ENCODE results near the gene WARS2. TPM values are rescaled to one million over a fixed set of nuclear protein-coding genes. Genes with fewer than 3 reads are reported as not detected.

The WARS2 gene
- total and polyA plus RNA-seq, 3 experiments from 2014 or later = 15.5 to 19.4 (median 18.1) TPM

DNA sequence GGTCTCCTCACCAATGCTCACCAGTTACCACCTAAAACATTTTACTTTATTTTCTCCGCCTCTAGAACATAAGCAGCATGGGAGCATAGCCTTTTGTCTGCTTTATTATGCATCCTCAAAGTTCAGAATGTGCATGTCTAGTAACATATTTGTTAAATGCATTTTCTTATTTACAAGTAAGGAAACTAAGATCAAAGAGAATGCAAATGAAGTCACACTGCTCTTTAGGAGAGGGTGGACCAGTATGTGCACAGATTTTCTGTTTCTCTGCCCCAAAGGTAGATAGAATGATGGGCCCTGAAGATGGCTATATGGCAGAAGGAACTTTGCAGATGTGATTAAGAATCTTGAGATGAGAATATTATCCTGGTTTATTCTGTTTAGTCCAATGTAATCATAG, 9.7 kb upstream of the WARS2 start:
- ChIA-PET CTCF (no interaction called here), POLR2A (no interaction called here)
- Mint-ChIP-seq H3K27ac (peak overlapping the region in 1 of 8 donors; percentile 9), H3K27me3 (no peaks in the 10 kb centered on the region), H3K4me3 (no peak overlapping the region), H3K9me3 (peaks cover 0 to 5% (median 0%) of the 10 kb centered on the region in 5 donors), H3K36me3 (peaks cover 12 to 37% (median 14%) of the 10 kb centered on the region in 3 donors), H3K4me1 (peaks cover 9 to 20% (median 13%) of the 10 kb centered on the region in 3 donors)
- Histone ChIP-seq H3K27ac (ENCODE audit: low read depth, low read length) (no peak overlapping the region), H3K4me1 (ENCODE audit: insufficient read depth, low read length) (no peaks in the 10 kb centered on the region), H3K4me3 (ENCODE audit: low read length) (no peak overlapping the region), H3K36me3 (ENCODE audit: insufficient read depth, low read length) (no peaks in the 10 kb centered on the region), H3K27me3 (ENCODE audit: insufficient read depth, low read length, poor library complexity, severe bottlenecking) (no peaks in the 10 kb centered on the region), H3K9me3 (ENCODE audit: low read length) (no peaks in the 10 kb centered on the region)
- DNase-seq = no peak

DNA sequence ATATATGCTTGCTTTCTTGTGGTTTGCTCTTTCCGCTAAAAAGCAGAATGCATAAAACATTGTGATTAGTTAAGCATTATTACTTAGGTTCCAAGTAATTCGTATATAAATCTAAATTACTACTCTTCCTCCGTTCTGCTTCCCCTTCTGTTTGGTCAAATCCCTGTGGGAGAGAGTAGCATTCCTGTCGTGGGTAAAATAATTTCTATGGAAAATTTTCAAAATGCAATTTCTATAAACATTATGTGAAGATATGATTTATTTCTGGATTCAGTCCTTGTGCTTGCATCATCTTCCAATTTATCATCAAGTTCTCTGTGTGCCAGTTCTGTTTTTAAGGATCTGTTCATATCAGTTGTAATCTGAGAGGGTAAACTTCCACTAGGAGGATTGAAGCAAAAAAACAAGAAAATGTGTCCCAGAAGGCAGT, 7.2 kb upstream of the WARS2 start:
- H3K27me3 ChIP-seq (ENCODE audit: insufficient read depth, low read length, poor library complexity, severe bottlenecking) = no peaks in the 10 kb centered on the region
- no peaks in the 10 kb centered on the region for H3K36me3 ChIP-seq (ENCODE audit: insufficient read depth, low read length)
- CTCF ChIA-PET = no interaction called here
- Mint-ChIP-seq H3K4me1 (peaks cover 9 to 35% (median 14%) of the 10 kb centered on the region in 3 donors), H3K36me3 (peaks cover 4 to 30% (median 8%) of the 10 kb centered on the region in 3 donors), H3K27me3 (no peaks in the 10 kb centered on the region), H3K27ac (peak overlapping the region in 1 of 8 donors; percentile 35), H3K4me3 (no peak overlapping the region), H3K9me3 (no peaks in the 10 kb centered on the region)
- no peaks in the 10 kb centered on the region for H3K9me3 ChIP-seq (ENCODE audit: low read length)
- H3K27ac ChIP-seq (ENCODE audit: low read depth, low read length) = no peak overlapping the region
- H3K4me3 ChIP-seq (ENCODE audit: low read length) = no peak overlapping the region
- POLR2A ChIA-PET = no interaction called here
- DNase-seq = no peak
- H3K4me1 ChIP-seq (ENCODE audit: insufficient read depth, low read length) = no peaks in the 10 kb centered on the region

DNA sequence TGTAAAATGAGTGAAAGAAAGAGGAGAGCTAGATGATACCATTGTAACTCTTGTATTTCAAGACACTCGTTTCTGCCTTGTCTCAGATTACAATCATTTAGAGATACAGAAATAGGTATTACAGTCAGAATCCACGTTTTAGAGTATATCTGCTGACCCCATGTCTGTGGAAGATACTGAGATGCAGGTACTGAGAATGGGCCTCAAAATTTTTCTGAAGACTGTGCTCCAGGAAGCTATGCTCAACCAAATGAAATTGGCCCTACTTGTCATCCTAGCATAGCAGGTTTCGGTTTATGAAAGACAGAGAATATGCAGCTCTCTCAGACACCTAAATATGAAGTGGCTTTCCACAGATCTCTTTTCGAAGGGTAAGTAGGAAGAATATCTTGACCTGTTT, 6.0 kb upstream of the WARS2 start:
- CTCF ChIA-PET = interaction anchor here (1.4 kb wide), 1 partner anchor 12 kb away, joined by 3 read pairs; no protein-coding TSS in a partner anchor
- H3K9me3 ChIP-seq (ENCODE audit: low read length) = no peaks in the 10 kb centered on the region
- no peak overlapping the region for H3K4me3 ChIP-seq (ENCODE audit: low read length)
- H3K4me1 ChIP-seq (ENCODE audit: insufficient read depth, low read length) = no peaks in the 10 kb centered on the region
- Mint-ChIP-seq H3K27me3 (no peaks in the 10 kb centered on the region), H3K4me1 (peaks cover 16 to 47% (median 18%) of the 10 kb centered on the region in 3 donors), H3K4me3 (no peak overlapping the region), H3K9me3 (no peaks in the 10 kb centered on the region), H3K27ac (peak overlapping the region in 1 of 8 donors; percentile 7), H3K36me3 (peaks cover 4 to 28% (median 8%) of the 10 kb centered on the region in 3 donors)
- no peaks in the 10 kb centered on the region for H3K36me3 ChIP-seq (ENCODE audit: insufficient read depth, low read length)
- H3K27ac ChIP-seq (ENCODE audit: low read depth, low read length) = no peak overlapping the region
- no peak for DNase-seq
- POLR2A ChIA-PET = no interaction called here
- H3K27me3 ChIP-seq (ENCODE audit: insufficient read depth, low read length, poor library complexity, severe bottlenecking) = no peaks in the 10 kb centered on the region

DNA sequence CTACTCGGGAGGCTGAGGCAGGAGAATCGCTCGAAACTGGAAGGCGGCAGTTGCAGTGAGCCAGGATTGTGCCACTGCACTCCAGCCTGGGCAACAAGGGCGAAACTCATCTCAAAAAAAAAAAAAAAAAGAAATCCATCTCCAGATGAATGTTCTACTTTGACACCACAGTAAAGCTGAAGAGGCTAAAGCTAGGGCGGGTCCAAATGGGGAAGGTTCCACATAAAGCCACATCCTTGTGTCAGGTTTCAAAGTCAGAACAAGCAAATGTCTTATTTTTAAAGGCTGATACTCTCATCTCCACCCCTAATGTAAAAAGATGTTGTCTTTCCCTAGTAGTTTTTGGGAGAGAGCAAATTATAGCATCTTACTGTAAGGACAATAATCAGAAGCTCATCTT, 4.4 kb upstream of the WARS2 start:
- H3K4me3 ChIP-seq (ENCODE audit: low read length) = no peak overlapping the region
- Mint-ChIP-seq H3K4me1 (peaks cover 16 to 49% (median 21%) of the 10 kb centered on the region in 3 donors), H3K4me3 (no peak overlapping the region), H3K9me3 (no peaks in the 10 kb centered on the region), H3K27ac (peak overlapping the region in 2 of 8 donors; percentile 15 to 24), H3K27me3 (no peaks in the 10 kb centered on the region), H3K36me3 (peaks cover 0 to 21% (median 5%) of the 10 kb centered on the region in 3 donors)
- no peaks in the 10 kb centered on the region for H3K9me3 ChIP-seq (ENCODE audit: low read length)
- no peak for DNase-seq
- no peak overlapping the region for H3K27ac ChIP-seq (ENCODE audit: low read depth, low read length)
- H3K4me1 ChIP-seq (ENCODE audit: insufficient read depth, low read length) = peaks cover 8% of the 10 kb centered on the region
- no peaks in the 10 kb centered on the region for H3K27me3 ChIP-seq (ENCODE audit: insufficient read depth, low read length, poor library complexity, severe bottlenecking)
- no peaks in the 10 kb centered on the region for H3K36me3 ChIP-seq (ENCODE audit: insufficient read depth, low read length)
- POLR2A ChIA-PET = no interaction called here
- CTCF ChIA-PET = no interaction called here

DNA sequence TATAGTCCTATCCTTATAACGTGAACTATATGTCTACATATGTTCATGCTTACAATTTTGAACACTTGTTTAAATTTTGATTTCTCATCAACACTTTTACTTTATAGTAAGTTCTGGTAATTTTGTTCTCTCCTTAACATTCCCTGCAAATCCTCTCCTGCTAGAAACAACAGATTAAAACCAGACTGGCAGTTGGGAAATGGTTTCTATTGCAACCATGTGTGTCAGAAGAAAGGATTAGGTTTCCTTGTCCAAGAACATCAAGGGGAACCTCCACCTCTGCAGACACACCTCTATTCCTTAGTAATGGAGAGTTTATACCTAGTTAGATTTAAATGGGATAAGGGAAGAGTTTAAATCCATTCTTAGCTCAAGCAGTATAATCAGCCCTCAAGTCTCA, 3.3 kb upstream of the WARS2 start:
- peaks cover 19 to 49% (median 21%) of the 10 kb centered on the region in 3 donors for H3K4me1 Mint-ChIP-seq
- ChIA-PET POLR2A (no interaction called here), CTCF (no interaction called here)
- H3K27me3 Mint-ChIP-seq = no peaks in the 10 kb centered on the region
- no peak for DNase-seq
- peak overlapping the region in 1 of 8 donors; percentile 11 for H3K27ac Mint-ChIP-seq
- H3K27me3 ChIP-seq (ENCODE audit: insufficient read depth, low read length, poor library complexity, severe bottlenecking) = no peaks in the 10 kb centered on the region
- no peak overlapping the region for H3K4me3 ChIP-seq (ENCODE audit: low read length)
- peaks cover 14% of the 10 kb centered on the region for H3K4me1 ChIP-seq (ENCODE audit: insufficient read depth, low read length)
- no peaks in the 10 kb centered on the region for H3K9me3 Mint-ChIP-seq
- peaks cover 0 to 19% (median 5%) of the 10 kb centered on the region in 3 donors for H3K36me3 Mint-ChIP-seq
- no peak overlapping the region for H3K4me3 Mint-ChIP-seq
- no peaks in the 10 kb centered on the region for H3K9me3 ChIP-seq (ENCODE audit: low read length)
- H3K27ac ChIP-seq (ENCODE audit: low read depth, low read length) = no peak overlapping the region
- no peaks in the 10 kb centered on the region for H3K36me3 ChIP-seq (ENCODE audit: insufficient read depth, low read length)

DNA sequence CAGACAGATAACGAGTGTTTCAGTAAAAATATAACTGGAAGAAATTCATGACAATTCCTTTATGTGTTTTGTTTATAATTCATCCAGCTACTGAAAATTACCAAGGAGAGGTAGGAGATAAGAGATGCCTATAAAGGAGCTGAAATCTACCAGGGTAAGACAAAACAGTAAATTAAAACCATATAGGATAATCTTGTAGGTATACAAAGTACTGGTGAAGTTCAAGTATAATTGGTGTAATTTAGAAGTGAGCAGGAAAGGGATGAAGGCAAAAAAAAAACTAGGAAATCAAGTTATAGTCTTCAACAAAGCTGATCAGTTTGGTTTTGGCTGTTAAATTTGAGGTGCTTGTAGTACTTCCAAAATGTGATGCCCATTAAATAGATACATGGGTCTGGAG, 1.2 kb upstream of the WARS2 start:
- Mint-ChIP-seq H3K9me3 (no peaks in the 10 kb centered on the region), H3K36me3 (peaks cover 0 to 9% (median 5%) of the 10 kb centered on the region in 3 donors), H3K27ac (no peak overlapping the region), H3K4me1 (peaks cover 18 to 45% (median 20%) of the 10 kb centered on the region in 3 donors), H3K27me3 (no peaks in the 10 kb centered on the region), H3K4me3 (no peak overlapping the region)
- ChIA-PET POLR2A (interaction anchor here (0.6 kb wide), 1 partner anchor 18 kb away, joined by 3 read pairs; no protein-coding TSS in a partner anchor), CTCF (no interaction called here)
- Histone ChIP-seq H3K36me3 (ENCODE audit: insufficient read depth, low read length) (no peaks in the 10 kb centered on the region), H3K9me3 (ENCODE audit: low read length) (no peaks in the 10 kb centered on the region), H3K27me3 (ENCODE audit: insufficient read depth, low read length, poor library complexity, severe bottlenecking) (no peaks in the 10 kb centered on the region), H3K4me1 (ENCODE audit: insufficient read depth, low read length) (peaks cover 14% of the 10 kb centered on the region), H3K27ac (ENCODE audit: low read depth, low read length) (no peak overlapping the region), H3K4me3 (ENCODE audit: low read length) (no peak overlapping the region)
- DNase-seq = no peak

DNA sequence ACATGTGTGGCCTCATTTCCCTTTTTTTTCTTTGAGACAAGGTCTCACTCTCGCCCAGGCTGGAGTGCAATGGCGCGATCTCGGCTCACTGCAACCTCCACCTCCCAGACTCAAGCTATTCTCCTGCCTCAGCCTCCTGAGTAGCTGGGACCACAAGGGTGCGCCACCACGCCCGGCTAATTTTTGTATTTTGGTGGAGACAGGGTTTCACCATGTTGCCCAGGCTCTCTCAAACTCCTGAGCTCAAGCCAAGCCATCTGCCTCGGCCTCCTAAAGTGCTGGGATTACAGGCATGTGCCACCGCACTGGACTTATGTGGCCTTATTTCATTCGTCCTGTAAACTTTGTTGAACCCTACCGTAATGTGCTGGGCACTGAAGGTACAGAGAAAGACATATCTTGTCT, 569 bp upstream of the WARS2 start:
- Mint-ChIP-seq H3K27me3 (no peaks in the 10 kb centered on the region), H3K9me3 (no peaks in the 10 kb centered on the region), H3K27ac (no peak overlapping the region), H3K4me3 (no peak overlapping the region), H3K36me3 (peaks cover 0 to 9% (median 5%) of the 10 kb centered on the region in 3 donors), H3K4me1 (peaks cover 18 to 45% (median 20%) of the 10 kb centered on the region in 3 donors)
- peak overlapping the region; percentile 78 for H3K4me3 ChIP-seq (ENCODE audit: low read length)
- DNase-seq = peak in 2 of 5 donors; percentile 5 to 57
- H3K36me3 ChIP-seq (ENCODE audit: insufficient read depth, low read length) = no peaks in the 10 kb centered on the region
- ChIA-PET CTCF (no interaction called here), POLR2A (interaction anchor here (0.6 kb wide), 2 partner anchors 18 to 1807 kb away, joined by 3 to 4 read pairs; no protein-coding TSS in a partner anchor)
- peaks cover 14% of the 10 kb centered on the region for H3K4me1 ChIP-seq (ENCODE audit: insufficient read depth, low read length)
- H3K27me3 ChIP-seq (ENCODE audit: insufficient read depth, low read length, poor library complexity, severe bottlenecking) = no peaks in the 10 kb centered on the region
- H3K9me3 ChIP-seq (ENCODE audit: low read length) = no peaks in the 10 kb centered on the region
- H3K27ac ChIP-seq (ENCODE audit: low read depth, low read length) = peak overlapping the region; percentile 100

DNA sequence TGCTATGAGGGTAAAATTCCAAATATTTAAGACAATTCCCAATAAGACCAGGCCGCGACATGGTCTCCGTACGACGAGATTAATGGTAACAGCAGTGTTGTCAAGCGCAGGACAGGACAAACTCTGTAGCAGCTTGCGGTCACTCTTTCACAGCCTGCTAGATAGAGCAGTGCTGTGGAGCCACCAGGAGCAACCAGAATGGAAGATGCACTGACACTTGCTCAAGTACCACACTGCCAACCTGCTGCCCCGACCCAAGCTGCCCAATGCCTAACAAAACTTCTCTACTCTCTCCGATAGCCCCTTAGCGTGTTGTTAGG, 636 bp downstream of the WARS2 start:
- Mint-ChIP-seq H3K9me3 (no peaks in the 10 kb centered on the region), H3K27ac (no peak overlapping the region), H3K4me1 (peaks cover 14 to 38% (median 17%) of the 10 kb centered on the region in 3 donors), H3K27me3 (no peaks in the 10 kb centered on the region), H3K4me3 (no peak overlapping the region), H3K36me3 (peaks cover 0 to 5% (median 3%) of the 10 kb centered on the region in 3 donors)
- DNase-seq = no peak
- Histone ChIP-seq H3K36me3 (ENCODE audit: insufficient read depth, low read length) (no peaks in the 10 kb centered on the region), H3K9me3 (ENCODE audit: low read length) (no peaks in the 10 kb centered on the region), H3K4me1 (ENCODE audit: insufficient read depth, low read length) (peaks cover 14% of the 10 kb centered on the region), H3K4me3 (ENCODE audit: low read length) (peak overlapping the region; percentile 78), H3K27ac (ENCODE audit: low read depth, low read length) (peak overlapping the region; percentile 100), H3K27me3 (ENCODE audit: insufficient read depth, low read length, poor library complexity, severe bottlenecking) (no peaks in the 10 kb centered on the region)
- POLR2A ChIA-PET = no interaction called here
- CTCF ChIA-PET = no interaction called here
